ENCODE measurements around the gene EFNA3.
A peak's percentile ranks its signal among the peaks of the same experiment; 100 is the strongest.

Gene EFNA3

GRCh38 chr1:155062151-155062686 is 16.4 kb upstream of the EFNA3 start:
- no peak overlapping the region for H3K4me3 ChIP-seq (ENCODE audit: low read depth, low read length)
- TF ChIP-seq, protein P1, sequence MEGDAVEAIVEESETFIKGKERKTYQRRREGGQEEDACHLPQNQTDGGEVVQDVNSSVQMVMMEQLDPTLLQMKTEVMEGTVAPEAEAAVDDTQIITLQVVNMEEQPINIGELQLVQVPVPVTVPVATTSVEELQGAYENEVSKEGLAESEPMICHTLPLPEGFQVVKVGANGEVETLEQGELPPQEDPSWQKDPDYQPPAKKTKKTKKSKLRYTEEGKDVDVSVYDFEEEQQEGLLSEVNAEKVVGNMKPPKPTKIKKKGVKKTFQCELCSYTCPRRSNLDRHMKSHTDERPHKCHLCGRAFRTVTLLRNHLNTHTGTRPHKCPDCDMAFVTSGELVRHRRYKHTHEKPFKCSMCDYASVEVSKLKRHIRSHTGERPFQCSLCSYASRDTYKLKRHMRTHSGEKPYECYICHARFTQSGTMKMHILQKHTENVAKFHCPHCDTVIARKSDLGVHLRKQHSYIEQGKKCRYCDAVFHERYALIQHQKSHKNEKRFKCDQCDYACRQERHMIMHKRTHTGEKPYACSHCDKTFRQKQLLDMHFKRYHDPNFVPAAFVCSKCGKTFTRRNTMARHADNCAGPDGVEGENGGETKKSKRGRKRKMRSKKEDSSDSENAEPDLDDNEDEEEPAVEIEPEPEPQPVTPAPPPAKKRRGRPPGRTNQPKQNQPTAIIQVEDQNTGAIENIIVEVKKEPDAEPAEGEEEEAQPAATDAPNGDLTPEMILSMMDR (IDR thresholded peaks at IDR 0.05; ENCODE audit: borderline replicate concordance, insufficient read depth, low read depth, low read length): no peak

GRCh38 chr1:155062702-155063411 is 15.8 kb upstream of the EFNA3 start:
- H3K4me3 ChIP-seq (ENCODE audit: low read depth, low read length): peak overlapping the region; percentile 89
- TF ChIP-seq, protein P1 (IDR thresholded peaks at IDR 0.05; ENCODE audit: borderline replicate concordance, insufficient read depth, low read depth, low read length): peak; percentile 99

GRCh38 chr1:155063550-155064110 is 15.0 kb upstream of the EFNA3 start, which contains the start of gene EFNA4:
TSS of gene EFNA4 (plus strand) at chr1:155063740. CDS start at chr1:155063824, 84 bp downstream.
- peak within 1 kb of the TSS; percentile 89 for H3K4me3 ChIP-seq (ENCODE audit: low read depth, low read length)
- TF ChIP-seq, protein P1 (IDR thresholded peaks at IDR 0.05; ENCODE audit: borderline replicate concordance, insufficient read depth, low read depth, low read length): no peak

DNA sequence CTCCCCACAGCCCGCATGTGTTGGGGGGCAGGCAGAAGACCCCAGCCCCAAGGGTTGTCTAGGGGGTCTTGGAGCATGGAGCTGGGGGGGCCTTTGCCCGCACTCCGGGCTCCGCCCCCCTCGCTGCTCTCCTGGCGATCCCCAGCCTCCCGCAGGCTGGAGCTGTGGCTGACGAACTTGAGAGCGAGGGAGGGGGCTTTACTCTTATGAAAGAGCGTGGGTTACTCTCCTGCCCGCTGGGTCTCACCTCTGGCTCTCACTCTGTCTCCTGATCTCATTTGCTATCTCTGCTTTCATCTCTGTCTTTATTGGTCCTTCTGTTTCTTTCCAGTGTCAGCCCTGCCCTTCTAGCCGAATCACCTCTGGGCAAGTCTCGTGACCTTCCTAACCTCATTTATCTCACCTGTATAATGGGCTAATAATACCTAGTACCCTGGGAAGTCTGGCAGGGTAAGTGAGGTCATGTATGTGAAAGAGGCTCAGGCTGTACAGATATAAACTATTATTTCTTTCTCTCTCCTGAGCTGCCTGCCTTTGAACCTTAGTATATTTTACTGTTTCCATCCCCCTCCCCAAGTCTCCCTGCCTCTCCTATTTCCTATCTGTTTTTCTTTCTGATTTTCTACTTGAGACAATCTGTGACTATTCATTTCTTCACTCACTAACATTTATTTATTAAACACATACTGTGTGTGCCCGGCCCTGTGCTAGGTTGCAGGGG is 14.4 kb upstream of the EFNA3 start:
- TF ChIP-seq, protein P1 (IDR thresholded peaks at IDR 0.05; ENCODE audit: borderline replicate concordance, insufficient read depth, low read depth, low read length): no peak
- peak overlapping the region; percentile 89 for H3K4me3 ChIP-seq (ENCODE audit: low read depth, low read length)

- TF ChIP-seq, protein P1 (IDR thresholded peaks at IDR 0.05; ENCODE audit: borderline replicate concordance, insufficient read depth, low read depth, low read length): no peak
- no peak overlapping the region for H3K4me3 ChIP-seq (ENCODE audit: low read depth, low read length)
Measured at GRCh38 chr1:155064832-155065429, 13.7 kb upstream of the EFNA3 start.

DNA sequence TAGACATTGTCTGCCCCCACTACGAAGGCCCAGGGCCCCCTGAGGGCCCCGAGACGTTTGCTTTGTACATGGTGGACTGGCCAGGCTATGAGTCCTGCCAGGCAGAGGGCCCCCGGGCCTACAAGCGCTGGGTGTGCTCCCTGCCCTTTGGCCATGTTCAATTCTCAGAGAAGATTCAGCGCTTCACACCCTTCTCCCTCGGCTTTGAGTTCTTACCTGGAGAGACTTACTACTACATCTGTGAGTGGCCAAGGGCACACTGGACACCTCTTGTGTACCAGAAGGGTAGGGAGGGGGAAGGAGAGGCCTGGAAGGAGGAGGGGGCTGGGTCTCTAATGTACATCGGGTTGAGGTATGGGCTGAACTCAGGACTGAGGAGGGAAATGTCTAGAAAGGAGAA is 11.9 kb upstream of the EFNA3 start:
- TF ChIP-seq, protein P1 (IDR thresholded peaks at IDR 0.05; ENCODE audit: borderline replicate concordance, insufficient read depth, low read depth, low read length): no peak
- H3K4me3 ChIP-seq (ENCODE audit: low read depth, low read length): no peak overlapping the region

Data from GM12875 (cell line).